OCI-M2 (cell line): ENCODE data around the gene TMEM143.
"Not testable (repeated sequence)": the region's sequence is repeated elsewhere in the genome, so short reads cannot be mapped to it uniquely, and the experiment has no call there.

Experiments used
- DNase-seq: peaks from one replicate; lab custom pipeline; 2025; ENCODE audit not compliant: unreplicated experiment; lab: John Stamatoyannopoulos, UW

Gene TMEM143

GRCh38 chr19:48297975-48298374 lies 65.8 kb downstream of the TMEM143 start:
- DNase-seq = no peak

GRCh38 chr19:48296963-48297734 lies 66.6 kb downstream of the TMEM143 start:
- no peak for DNase-seq

- no peak for DNase-seq
These were observed 68.3 kb downstream of the TMEM143 start for GRCh38 chr19:48295458-48295857.

GRCh38 chr19:48292798-48293197 lies 70.9 kb downstream of the TMEM143 start:
- DNase-seq = no peak

- not testable (repeated sequence) for DNase-seq
These were observed 72.3 kb downstream of the TMEM143 start for GRCh38 chr19:48291489-48291815.

- DNase-seq = peak; percentile 50
These were observed 72.8 kb downstream of the TMEM143 start for GRCh38 chr19:48290771-48291488.

GRCh38 chr19:48290401-48290770 lies 73.4 kb downstream of the TMEM143 start:
- no peak for DNase-seq

- DNase-seq = no peak
These were observed 76.0 kb downstream of the TMEM143 start for GRCh38 chr19:48287748-48288147.

GRCh38 chr19:48284896-48285295 lies 78.8 kb downstream of the TMEM143 start:
- DNase-seq = no peak

GRCh38 chr19:48283908-48284307 lies 79.8 kb downstream of the TMEM143 start:
- no peak for DNase-seq
